DND-41 (cell line): ENCODE data around the gene NUPR2.
"Not testable (repeated sequence)": the region's sequence is repeated elsewhere in the genome, so short reads cannot be mapped to it uniquely, and the experiment has no call there.

Experiments
- CTCF ChIP-seq: IDR thresholded peaks from 2 replicates; pipeline ENCODE4 v1.5.1; 2012; ENCODE audit warnings: borderline replicate concordance, low read length, moderate library complexity, mild to moderate bottlenecking; ENCODE audit not compliant: poor library complexity, severe bottlenecking; ENCODE audit errors: extremely low read depth
- EZH2 ChIP-seq: IDR thresholded peaks from 3 replicates; pipeline ENCODE4 v1.6.1; 2012; ENCODE audit warnings: borderline replicate concordance, low read depth, mild to moderate bottlenecking, moderate library complexity, low read length, inconsistent platforms; ENCODE audit not compliant: severe bottlenecking

- TF ChIP-seq CTCF, EZH2: not testable (repeated sequence)
Measured at GRCh38 chr7:56066376-56066775, 49.8 kb downstream of the NUPR2 start.
